Measurements from ENCODE around the gene CDKN1A.

CDKN1A gene

GRCh38 chr6:36656441-36656840, 22.1 kb upstream of the CDKN1A start:
- DNase-seq, result no peak

- DNase-seq, result no peak
Observed at GRCh38 chr6:36657271-36657670, 21.2 kb upstream of the CDKN1A start.

GRCh38 chr6:36657942-36658544, 20.5 kb upstream of the CDKN1A start:
- DNase-seq, result no peak

DNA sequence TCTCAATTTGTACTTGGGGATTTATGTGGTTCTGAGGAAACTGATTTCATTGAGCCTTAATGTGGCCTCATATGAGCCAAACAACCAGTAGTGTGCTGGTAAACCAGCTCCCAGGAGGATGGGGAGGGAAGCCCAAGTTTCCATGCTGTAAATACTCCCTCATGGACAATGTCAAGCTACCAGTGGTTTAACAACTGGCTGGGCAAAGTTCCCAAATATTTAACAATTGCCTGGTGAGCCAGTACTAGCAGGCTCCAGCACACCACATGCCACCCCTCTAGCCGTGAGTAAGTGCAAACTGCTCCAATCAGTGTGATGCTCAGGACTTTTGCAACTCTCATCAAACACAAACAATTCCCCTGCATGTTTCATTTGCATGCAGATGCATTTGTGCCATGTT, 19.2 kb upstream of the CDKN1A start:
- no peak for DNase-seq

- DNase-seq, result no peak
Observed at GRCh38 chr6:36660771-36661471, 17.6 kb upstream of the CDKN1A start.

DNA sequence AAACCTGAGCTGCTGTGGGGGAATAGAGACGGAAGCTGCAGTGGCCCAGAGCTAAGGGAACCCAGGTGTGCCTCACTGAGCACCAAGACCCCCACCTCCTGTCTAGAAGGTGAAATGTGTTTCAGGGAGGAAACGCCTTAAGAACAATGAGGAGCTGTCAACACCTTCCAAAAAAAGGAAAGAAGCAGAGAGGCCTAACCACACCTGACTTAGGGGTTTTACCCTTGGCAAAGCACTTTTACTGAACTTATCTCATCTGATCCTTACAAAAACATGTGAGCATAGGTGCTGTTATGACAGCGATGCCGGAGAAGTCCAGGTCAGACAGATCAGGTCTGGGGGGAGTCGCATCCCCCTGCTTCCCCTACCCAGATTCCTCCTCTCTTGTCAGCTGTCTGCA, 16.1 kb upstream of the CDKN1A start:
- no peak for DNase-seq

DNA sequence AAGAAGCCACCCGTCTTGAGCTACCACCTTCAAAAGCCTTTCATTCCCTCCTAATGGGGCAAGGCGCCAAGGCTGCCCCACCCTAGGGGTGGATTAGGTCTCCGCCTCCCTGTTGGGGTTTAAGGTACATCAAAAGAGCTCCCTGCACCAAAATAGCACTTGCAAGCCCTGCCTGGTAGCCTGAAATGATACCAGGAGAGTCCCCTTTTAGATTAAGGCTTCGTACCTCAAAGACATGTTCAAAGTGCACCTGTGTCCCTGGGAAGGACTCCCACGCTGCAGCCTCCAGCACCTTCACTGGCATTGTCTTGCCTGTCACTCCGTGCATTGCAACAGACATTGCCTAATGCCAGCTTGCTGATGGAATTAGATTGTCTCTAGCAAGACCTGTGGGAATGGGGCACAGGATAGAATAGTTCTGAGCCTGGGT, 15.7 kb upstream of the CDKN1A start:
- DNase-seq, result no peak

DNA sequence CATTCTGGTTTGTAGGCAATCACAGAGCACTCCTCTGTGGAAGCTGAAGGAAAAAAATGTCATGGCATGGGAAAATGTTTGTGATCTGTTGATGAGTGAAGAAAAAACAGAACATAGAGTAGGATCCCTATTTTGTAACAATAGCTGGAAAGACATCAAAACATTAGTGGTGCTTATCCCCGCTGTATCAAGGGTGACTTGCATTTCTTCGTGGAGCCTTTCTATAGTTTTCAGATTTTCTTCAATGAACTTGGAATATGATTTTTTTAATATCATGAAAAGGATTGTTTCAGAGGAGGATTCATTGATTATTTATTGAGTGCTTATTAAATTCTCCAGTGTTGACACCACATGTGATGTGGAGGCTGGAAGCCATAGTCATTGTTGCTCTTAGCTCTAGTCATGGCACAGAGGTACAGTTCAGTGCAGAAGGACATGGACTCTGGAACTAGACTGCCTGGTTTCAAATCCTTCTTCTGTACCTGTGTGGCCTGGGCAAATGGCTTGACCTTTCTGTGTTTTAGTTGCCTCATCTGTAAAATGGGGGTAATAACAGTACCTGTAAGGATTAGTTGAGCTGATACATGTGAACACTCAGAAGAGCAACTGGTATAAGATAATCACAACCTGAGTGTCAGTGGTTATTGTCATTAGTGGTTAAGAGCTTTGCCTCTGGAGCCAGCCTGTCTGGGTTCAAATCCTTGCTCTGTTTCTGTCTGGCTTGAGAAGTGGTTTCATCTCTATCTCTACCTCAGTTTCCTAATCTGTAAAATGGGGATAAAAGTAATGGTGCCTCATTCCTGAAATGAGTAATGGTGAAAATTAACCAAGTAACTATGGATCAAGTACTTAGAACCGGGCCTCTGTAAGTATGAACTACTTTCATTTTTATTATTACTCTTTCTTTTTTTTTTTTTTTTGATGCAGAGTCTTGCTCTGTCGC, 14.7 kb upstream of the CDKN1A start:
- DNase-seq, result no peak

- DNase-seq, result no peak
Observed at GRCh38 chr6:36665180-36665579, 13.3 kb upstream of the CDKN1A start.

DNA sequence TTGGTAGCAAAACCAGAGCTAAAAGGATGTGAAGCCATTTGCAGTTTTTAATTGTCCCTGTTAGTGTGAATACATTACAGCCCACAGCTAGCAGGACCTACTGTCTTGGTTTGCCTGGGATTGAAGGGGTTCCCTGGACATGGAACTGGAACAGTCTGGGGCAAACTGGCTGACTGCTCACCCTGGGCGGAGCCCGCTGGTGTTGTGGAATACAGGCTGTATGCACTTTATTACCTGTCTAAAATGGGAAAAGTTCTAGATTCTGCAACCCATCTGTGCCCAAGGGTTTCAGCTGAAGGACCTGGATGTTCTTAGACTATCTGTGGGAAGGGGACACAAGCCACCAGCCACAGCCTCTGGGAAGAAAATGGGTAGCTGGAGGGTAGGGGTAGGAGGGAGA, 12.2 kb upstream of the CDKN1A start:
- DNase-seq, result no peak

GRCh38 chr6:36666826-36667591, 11.5 kb upstream of the CDKN1A start:
- DNase-seq, result peak; percentile 17

DNA sequence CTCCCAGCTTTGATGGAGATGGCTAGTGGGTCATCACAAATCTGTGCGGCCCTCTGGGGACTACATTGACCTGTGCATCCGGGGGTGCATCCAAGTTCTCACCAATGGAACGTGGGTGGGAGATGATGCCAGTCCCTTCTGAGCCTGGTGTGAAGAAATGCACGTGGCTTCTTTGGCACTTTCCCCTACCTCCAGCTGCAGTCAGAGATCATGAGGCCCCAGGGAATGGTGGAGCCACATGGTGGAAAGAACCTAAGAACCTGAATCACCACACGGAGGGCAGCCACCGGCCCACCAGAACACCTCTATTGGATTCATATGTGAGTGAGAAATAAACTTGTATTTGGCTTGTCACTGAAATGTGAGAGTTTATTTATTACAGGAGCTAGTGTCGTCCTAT, 9.9 kb upstream of the CDKN1A start:
- no peak for DNase-seq

GRCh38 chr6:36669002-36669401, 9.5 kb upstream of the CDKN1A start:
- DNase-seq, result no peak

GRCh38 chr6:36670271-36670670, 8.2 kb upstream of the CDKN1A start:
- no peak for DNase-seq

- no peak for DNase-seq
Observed at GRCh38 chr6:36671687-36672375, 6.7 kb upstream of the CDKN1A start.

DNA sequence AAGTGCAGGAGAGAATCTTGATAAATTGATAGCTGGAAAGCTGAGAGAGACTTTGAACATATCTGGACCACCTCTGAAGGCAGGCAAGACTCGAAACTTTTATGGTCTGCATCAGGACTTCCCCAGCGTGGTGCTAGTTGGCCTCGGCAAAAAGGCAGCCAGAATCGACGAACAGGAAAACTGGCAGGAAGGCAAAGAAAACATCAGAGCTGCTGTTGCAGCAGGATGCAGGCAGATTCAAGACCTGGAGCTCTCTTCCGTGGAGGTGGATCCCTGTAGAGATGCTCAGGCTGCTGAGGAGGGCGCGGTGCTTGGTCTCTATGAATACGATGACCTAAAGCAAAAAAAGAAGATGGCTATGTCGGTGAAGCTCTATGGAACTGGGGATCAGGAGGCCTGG, 4.6 kb upstream of the CDKN1A start:
- no peak for DNase-seq

DNA sequence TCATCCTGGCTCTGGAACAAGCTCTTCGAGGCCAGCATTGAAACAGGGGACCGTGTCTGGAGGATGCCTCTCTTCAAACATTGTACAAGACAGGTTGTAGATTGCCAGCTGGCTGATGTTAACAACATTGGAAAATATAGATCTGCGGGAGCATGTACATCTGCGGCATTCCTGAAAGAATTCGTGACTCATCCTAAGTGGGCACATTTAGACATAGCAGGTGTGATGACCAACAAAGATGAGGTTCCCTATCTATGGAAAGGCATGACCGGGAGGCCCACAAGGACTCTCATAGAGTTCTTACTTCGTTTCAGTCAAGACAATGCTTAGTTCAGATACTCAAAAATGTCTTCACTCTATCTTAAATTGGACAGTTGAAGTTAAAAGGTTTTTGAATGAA, 3.6 kb upstream of the CDKN1A start:
- DNase-seq, result no peak

DNA sequence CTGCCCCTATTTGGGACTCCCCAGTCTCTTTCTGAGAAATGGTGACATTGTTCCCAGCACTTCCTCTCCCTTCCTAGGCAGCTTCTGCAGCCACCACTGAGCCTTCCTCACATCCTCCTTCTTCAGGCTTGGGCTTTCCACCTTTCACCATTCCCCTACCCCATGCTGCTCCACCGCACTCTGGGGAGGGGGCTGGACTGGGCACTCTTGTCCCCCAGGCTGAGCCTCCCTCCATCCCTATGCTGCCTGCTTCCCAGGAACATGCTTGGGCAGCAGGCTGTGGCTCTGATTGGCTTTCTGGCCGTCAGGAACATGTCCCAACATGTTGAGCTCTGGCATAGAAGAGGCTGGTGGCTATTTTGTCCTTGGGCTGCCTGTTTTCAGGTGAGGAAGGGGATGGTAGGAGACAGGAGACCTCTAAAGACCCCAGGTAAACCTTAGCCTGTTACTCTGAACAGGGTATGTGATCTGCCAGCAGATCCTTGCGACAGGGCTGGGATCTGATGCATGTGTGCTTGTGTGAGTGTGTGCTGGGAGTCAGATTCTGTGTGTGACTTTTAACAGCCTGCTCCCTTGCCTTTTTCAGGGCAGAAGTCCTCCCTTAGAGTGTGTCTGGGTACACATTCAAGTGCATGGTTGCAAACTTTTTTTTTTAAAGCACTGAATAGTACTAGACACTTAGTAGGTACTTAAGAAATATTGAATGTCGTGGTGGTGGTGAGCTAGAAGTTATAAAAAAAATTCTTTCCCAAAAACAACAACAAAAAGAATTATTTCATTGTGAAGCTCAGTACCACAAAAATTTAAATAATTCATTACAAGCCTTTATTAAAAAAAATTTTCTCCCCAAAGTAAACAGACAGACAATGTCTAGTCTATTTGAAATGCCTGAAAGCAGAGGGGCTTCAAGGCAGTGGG, 2.1 kb upstream of the CDKN1A start:
- DNase-seq, result no peak

DNA sequence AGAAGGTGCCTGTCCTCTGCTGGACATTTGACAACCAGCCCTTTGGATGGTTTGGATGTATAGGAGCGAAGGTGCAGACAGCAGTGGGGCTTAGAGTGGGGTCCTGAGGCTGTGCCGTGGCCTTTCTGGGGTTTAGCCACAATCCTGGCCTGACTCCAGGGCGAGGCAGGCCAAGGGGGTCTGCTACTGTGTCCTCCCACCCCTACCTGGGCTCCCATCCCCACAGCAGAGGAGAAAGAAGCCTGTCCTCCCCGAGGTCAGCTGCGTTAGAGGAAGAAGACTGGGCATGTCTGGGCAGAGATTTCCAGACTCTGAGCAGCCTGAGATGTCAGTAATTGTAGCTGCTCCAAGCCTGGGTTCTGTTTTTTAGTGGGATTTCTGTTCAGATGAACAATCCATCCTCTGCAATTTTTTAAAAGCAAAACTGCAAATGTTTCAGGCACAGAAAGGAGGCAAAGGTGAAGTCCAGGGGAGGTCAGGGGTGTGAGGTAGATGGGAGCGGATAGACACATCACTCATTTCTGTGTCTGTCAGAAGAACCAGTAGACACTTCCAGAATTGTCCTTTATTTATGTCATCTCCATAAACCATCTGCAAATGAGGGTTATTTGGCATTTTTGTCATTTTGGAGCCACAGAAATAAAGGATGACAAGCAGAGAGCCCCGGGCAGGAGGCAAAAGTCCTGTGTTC, 1.3 kb upstream of the CDKN1A start:
- no peak for DNase-seq

- DNase-seq, result no peak
Observed at GRCh38 chr6:36677753-36678487, 594 bp upstream of the CDKN1A start.
